NCI-H187 (cell line): ENCODE results near the gene GARNL3.

ENCODE experiments used
- DNase-seq, 2 experiments: peaks; one replicate each; lab custom pipeline; 2025; lab: John Stamatoyannopoulos, UW

GARNL3 gene

GRCh38 chr9:127277099-127277498 lies 12.5 kb downstream of the GARNL3 start:
- DNase-seq, result no peak

GRCh38 chr9:127277770-127278169 lies 13.2 kb downstream of the GARNL3 start:
- no peak for DNase-seq

- no peak for DNase-seq
Observed at GRCh38 chr9:127278372-127278771, 13.8 kb downstream of the GARNL3 start.

- DNase-seq, result no peak
Observed at GRCh38 chr9:127279717-127280285, 15.2 kb downstream of the GARNL3 start.

- DNase-seq, result no peak
Observed at GRCh38 chr9:127280880-127281660, 16.5 kb downstream of the GARNL3 start.

- no peak for DNase-seq
Observed at GRCh38 chr9:127281891-127282290, 17.3 kb downstream of the GARNL3 start.

GRCh38 chr9:127282611-127283010 lies 18.0 kb downstream of the GARNL3 start:
- DNase-seq, result no peak

- no peak for DNase-seq
Observed at GRCh38 chr9:127283135-127283534, 18.6 kb downstream of the GARNL3 start.

GRCh38 chr9:127283917-127284497 lies 19.4 kb downstream of the GARNL3 start:
- no peak for DNase-seq

GRCh38 chr9:127285965-127286364 lies 21.4 kb downstream of the GARNL3 start:
- no peak for DNase-seq

- no peak for DNase-seq
Observed at GRCh38 chr9:127290561-127291065, 26.0 kb downstream of the GARNL3 start.

- no peak for DNase-seq
Observed at GRCh38 chr9:127291246-127291778, 26.7 kb downstream of the GARNL3 start.

GRCh38 chr9:127292415-127292814 lies 27.8 kb downstream of the GARNL3 start:
- no peak for DNase-seq

GRCh38 chr9:127293328-127293727 lies 28.8 kb downstream of the GARNL3 start:
- DNase-seq, result no peak

GRCh38 chr9:127293767-127294166 lies 29.2 kb downstream of the GARNL3 start:
- DNase-seq, result no peak

- no peak for DNase-seq
Observed at GRCh38 chr9:127295005-127295404, 30.4 kb downstream of the GARNL3 start.

- DNase-seq, result no peak
Observed at GRCh38 chr9:127300886-127301447, 36.4 kb downstream of the GARNL3 start.

- no peak for DNase-seq
Observed at GRCh38 chr9:127303830-127304229, 39.3 kb downstream of the GARNL3 start.

GRCh38 chr9:127305206-127305837 lies 40.7 kb downstream of the GARNL3 start:
- DNase-seq, result no peak

GRCh38 chr9:127305838-127306226 lies 41.3 kb downstream of the GARNL3 start:
- DNase-seq, result no peak

GRCh38 chr9:127307802-127308201 lies 43.2 kb downstream of the GARNL3 start:
- DNase-seq, result no peak
